Stimulated activated naive CD4-positive, alpha-beta T cell (primary cell): ENCODE data around the gene EHBP1.

Experiments
- DNase-seq, 6 experiments: peaks; one replicate each; lab custom pipeline; 2025; lab: John Stamatoyannopoulos, UW

EHBP1 gene

GRCh38 chr2:63051795-63052333, 346.4 kb downstream of the EHBP1 start:
- DNase-seq: no peak

- DNase-seq: no peak
Observed at GRCh38 chr2:63052411-63053080, 347.0 kb downstream of the EHBP1 start.

- DNase-seq: no peak
Observed at GRCh38 chr2:63053081-63053888, 347.8 kb downstream of the EHBP1 start.

GRCh38 chr2:63053889-63054602, 348.5 kb downstream of the EHBP1 start:
- no peak for DNase-seq

GRCh38 chr2:63054841-63055225, 349.3 kb downstream of the EHBP1 start:
- DNase-seq: no peak

- DNase-seq: no peak
Observed at GRCh38 chr2:63055226-63056106, 350.0 kb downstream of the EHBP1 start.

GRCh38 chr2:63056107-63057050, 350.9 kb downstream of the EHBP1 start:
- no peak for DNase-seq

GRCh38 chr2:63057249-63058143, 352.0 kb downstream of the EHBP1 start:
- DNase-seq: no peak

GRCh38 chr2:63058144-63058920, 352.8 kb downstream of the EHBP1 start:
- DNase-seq: no peak

GRCh38 chr2:63058921-63059792, 353.6 kb downstream of the EHBP1 start:
- DNase-seq: no peak

GRCh38 chr2:63059793-63060471, 354.4 kb downstream of the EHBP1 start:
- DNase-seq: no peak

GRCh38 chr2:63060472-63060991, 355.0 kb downstream of the EHBP1 start:
- no peak for DNase-seq

GRCh38 chr2:63064197-63064596, 358.7 kb downstream of the EHBP1 start:
- DNase-seq: no peak

GRCh38 chr2:63064661-63065060, 359.1 kb downstream of the EHBP1 start:
- DNase-seq: no peak

GRCh38 chr2:63066265-63066664, 360.8 kb downstream of the EHBP1 start:
- no peak for DNase-seq

- no peak for DNase-seq
Observed at GRCh38 chr2:63066838-63067237, 361.3 kb downstream of the EHBP1 start.

GRCh38 chr2:63071664-63072063, 366.2 kb downstream of the EHBP1 start:
- DNase-seq: no peak
